Esophagus squamous epithelium (tissue), 5 donors: ENCODE measurements around the gene LRWD1. TPM values are rescaled to one million over a fixed set of nuclear protein-coding genes. Genes with fewer than 3 reads are reported as not detected.

ENCODE experiments used
- DNase-seq: peaks from one replicate; lab custom pipeline; 2025; lab: John Stamatoyannopoulos, UW
- H3K27ac ChIP-seq, 4 donors: fragments of 200-600 bp; sonication (generic); one replicate each; pipeline ENCODE4 v1.5.1; 2016 to 2019; ENCODE audit warnings: mild to moderate bottlenecking in 1 of 4
- H3K27me3 ChIP-seq, 4 donors: fragments of 200-600 bp; sonication (generic); 1 replicate in 3 of 4; 2 replicates in 1 of 4; pipeline versions ENCODE4 v1.5.1 to v1.6.0; 2017 to 2021; ENCODE audit warnings: antibody characterized with exemption in 1 of 4
- H3K36me3 ChIP-seq, 3 donors: fragments of 200-600 bp; sonication (generic); one replicate each; pipeline ENCODE4 v1.5.1; 2016 to 2019
- H3K4me1 ChIP-seq, 3 donors: fragments of 200-600 bp; sonication (generic); one replicate each; pipeline ENCODE4 v1.5.1; 2017 to 2019
- H3K4me3 ChIP-seq, 4 donors: fragments of 200-600 bp; sonication (generic); 1 replicate in 3 of 4; 2 replicates in 1 of 4; pipeline ENCODE4 v1.5.1; 2016 to 2019; ENCODE audit warnings: mild to moderate bottlenecking in 2 of 4, moderate library complexity in 1 of 4
- H3K9me3 ChIP-seq, 3 donors: fragments of 200-600 bp; sonication (generic); one replicate each; pipeline ENCODE4 v1.5.1; 2016 to 2019
- POLR2A ChIP-seq, 4 donors: fragments of 450-650 bp; IDR thresholded peaks; one replicate each; pipeline ENCODE4 v1.6.1; 2017; ENCODE audit warnings: antibody characterized with exemption in 4 of 4, mild to moderate bottlenecking in 4 of 4, moderate library complexity in 3 of 4
- WGBS, 2 donors: methylation state at CpG; one replicate each; pipeline ENCODE4 v1.1.5; 2018; 5-methylcytosine and 5-hydroxymethylcytosine counted together
- intact Hi-C: fragments of 100-400 bp; cut with DNase I; formaldehyde crosslinking; loops from one replicate; pipeline ENCODE4 v1.15.0; 2022
- total RNA-seq, 4 donors: library from RNA; depleted of rRNA; stranded (reverse); fragments of >200 nt; gene quantifications; one replicate each; pipeline ENCODE4 v1.1.0, GENCODE V29; 2016
- TF ChIP-seq, protein P1 (sequence below), 6 experiments: fragments of 450-650 bp in 4 of 6; fragments of 200-600 bp in 2 of 6; sonication (generic) in 2 of 6; IDR thresholded peaks; one replicate each; pipeline ENCODE4 v1.5.1; 2016 to 2019; ENCODE audit warnings: antibody characterized with exemption in 6 of 6, mild to moderate bottlenecking in 4 of 6, moderate library complexity in 4 of 6
- donor health status: DM: yes; HTN: yes; CAD: no.

LRWD1 gene
- total RNA-seq, 4 donors from 2014 or later, result 5.8 to 16.9 (median 11.2) TPM

GRCh38 chr7:102447311-102447710 lies 17.5 kb upstream of the LRWD1 start:
- DNase-seq, result no peak
- intact Hi-C loops, result no loop called here
- no peak for TF ChIP-seq POLR2A (IDR thresholded peaks at IDR 0.05)
- TF ChIP-seq, protein P1, sequence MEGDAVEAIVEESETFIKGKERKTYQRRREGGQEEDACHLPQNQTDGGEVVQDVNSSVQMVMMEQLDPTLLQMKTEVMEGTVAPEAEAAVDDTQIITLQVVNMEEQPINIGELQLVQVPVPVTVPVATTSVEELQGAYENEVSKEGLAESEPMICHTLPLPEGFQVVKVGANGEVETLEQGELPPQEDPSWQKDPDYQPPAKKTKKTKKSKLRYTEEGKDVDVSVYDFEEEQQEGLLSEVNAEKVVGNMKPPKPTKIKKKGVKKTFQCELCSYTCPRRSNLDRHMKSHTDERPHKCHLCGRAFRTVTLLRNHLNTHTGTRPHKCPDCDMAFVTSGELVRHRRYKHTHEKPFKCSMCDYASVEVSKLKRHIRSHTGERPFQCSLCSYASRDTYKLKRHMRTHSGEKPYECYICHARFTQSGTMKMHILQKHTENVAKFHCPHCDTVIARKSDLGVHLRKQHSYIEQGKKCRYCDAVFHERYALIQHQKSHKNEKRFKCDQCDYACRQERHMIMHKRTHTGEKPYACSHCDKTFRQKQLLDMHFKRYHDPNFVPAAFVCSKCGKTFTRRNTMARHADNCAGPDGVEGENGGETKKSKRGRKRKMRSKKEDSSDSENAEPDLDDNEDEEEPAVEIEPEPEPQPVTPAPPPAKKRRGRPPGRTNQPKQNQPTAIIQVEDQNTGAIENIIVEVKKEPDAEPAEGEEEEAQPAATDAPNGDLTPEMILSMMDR (IDR thresholded peaks at IDR 0.05), result no peak

DNA sequence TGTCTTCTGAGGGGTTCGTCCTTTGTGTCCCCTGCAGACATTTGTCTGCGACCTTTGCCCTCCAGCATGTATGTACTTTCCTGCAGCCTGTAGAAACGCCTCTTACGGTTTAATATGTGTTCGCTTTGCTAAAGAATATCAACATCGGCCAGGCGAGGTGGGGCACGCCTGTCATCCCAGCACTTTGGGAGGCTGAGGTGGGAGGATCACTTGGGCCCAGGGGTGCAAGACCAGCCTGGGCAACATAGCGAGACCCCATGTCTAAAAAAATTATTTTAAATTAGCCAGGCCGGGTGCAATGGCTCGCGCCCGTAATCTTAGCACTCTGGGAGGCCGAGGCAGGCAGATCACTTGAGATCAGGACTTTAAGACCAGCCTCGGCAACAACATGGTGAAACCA lies 15.6 kb upstream of the LRWD1 start:
- no peak for DNase-seq
- 94 to 95% methylated on average over 10 to 15 of the region's 15 CpGs for WGBS, 2 donors
- TF ChIP-seq, protein P1 (IDR thresholded peaks at IDR 0.05), result no peak
- TF ChIP-seq POLR2A (IDR thresholded peaks at IDR 0.05), result no peak
- peaks cover 0 to 27% (median 0%) of the 10 kb centered on the region in 3 donors for H3K36me3 ChIP-seq
- intact Hi-C loops, result no loop called here
- no peaks in the 10 kb centered on the region for H3K27me3 ChIP-seq
- peaks cover 0 to 7% (median 6%) of the 10 kb centered on the region in 3 donors for H3K4me1 ChIP-seq
- H3K27ac ChIP-seq, result no peak overlapping the region
- no peaks in the 10 kb centered on the region for H3K9me3 ChIP-seq
- H3K4me3 ChIP-seq, result no peak overlapping the region

More at GRCh38 chr7:102447311-102447710, 17.5 kb upstream of the LRWD1 start:
- peaks cover 0 to 7% (median 6%) of the 10 kb centered on the region in 3 donors for H3K4me1 ChIP-seq
- no peaks in the 10 kb centered on the region for H3K9me3 ChIP-seq
- H3K36me3 ChIP-seq, result peaks cover 0 to 29% (median 0%) of the 10 kb centered on the region in 3 donors
- no peak overlapping the region for H3K27ac ChIP-seq
- H3K4me3 ChIP-seq, result no peak overlapping the region
- H3K27me3 ChIP-seq, result no peaks in the 10 kb centered on the region
- WGBS, 2 donors, result 88 to 100% methylated on average over 2 to 11 of the region's 14 CpGs

DNA sequence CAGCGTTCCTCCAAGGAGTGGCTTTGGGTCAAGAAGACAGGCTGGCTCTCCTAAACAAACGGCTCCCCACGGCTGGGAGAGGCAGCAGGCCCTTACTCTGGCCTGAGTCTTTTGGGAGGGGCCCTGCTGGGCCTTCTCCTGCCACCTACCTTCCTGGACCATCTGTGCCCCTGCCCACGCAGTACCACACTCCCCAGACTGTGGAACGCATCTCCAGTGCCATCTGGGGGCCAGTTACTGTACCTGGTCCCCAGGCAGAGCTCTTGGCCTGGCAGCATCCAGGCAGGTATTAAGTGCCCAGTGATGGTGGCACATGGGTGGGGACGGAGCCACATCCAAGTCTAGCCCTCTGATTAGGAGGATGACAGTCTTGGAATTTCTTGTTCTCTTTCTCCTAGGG lies 14.5 kb upstream of the LRWD1 start:
- Histone ChIP-seq H3K4me3 (no peak overlapping the region), H3K9me3 (no peaks in the 10 kb centered on the region), H3K4me1 (peaks cover 0 to 7% (median 6%) of the 10 kb centered on the region in 3 donors), H3K27me3 (no peaks in the 10 kb centered on the region), H3K36me3 (peaks cover 0 to 26% (median 0%) of the 10 kb centered on the region in 3 donors), H3K27ac (no peak overlapping the region)
- intact Hi-C loops, result no loop called here
- no peak for DNase-seq
- 59 to 63% methylated on average over 4 to 6 of the region's 6 CpGs for WGBS, 2 donors
- TF ChIP-seq, protein P1 (IDR thresholded peaks at IDR 0.05), result no peak
- TF ChIP-seq POLR2A (IDR thresholded peaks at IDR 0.05), result no peak

- Histone ChIP-seq H3K36me3 (peaks cover 0 to 34% (median 6%) of the 10 kb centered on the region in 3 donors), H3K27ac (no peak overlapping the region), H3K4me1 (peaks cover 0 to 7% (median 6%) of the 10 kb centered on the region in 3 donors), H3K9me3 (no peaks in the 10 kb centered on the region), H3K27me3 (no peaks in the 10 kb centered on the region), H3K4me3 (no peak overlapping the region)
- TF ChIP-seq POLR2A (IDR thresholded peaks at IDR 0.05), result no peak
- TF ChIP-seq, protein P1 (IDR thresholded peaks at IDR 0.05), result no peak
- 42 to 49% methylated on average over 9 to 21 of the region's 23 CpGs for WGBS, 2 donors
- intact Hi-C loops, result no loop called here
- no peak for DNase-seq
These were observed 13.3 kb upstream of the LRWD1 start for GRCh38 chr7:102451371-102452054.

GRCh38 chr7:102452451-102452850 lies 12.3 kb upstream of the LRWD1 start:
- Histone ChIP-seq H3K27me3 (no peaks in the 10 kb centered on the region), H3K36me3 (peaks cover 4 to 34% (median 15%) of the 10 kb centered on the region in 3 donors), H3K9me3 (no peaks in the 10 kb centered on the region), H3K4me1 (peaks cover 0 to 7% (median 6%) of the 10 kb centered on the region in 3 donors), H3K27ac (no peak overlapping the region), H3K4me3 (no peak overlapping the region)
- no peak for TF ChIP-seq POLR2A (IDR thresholded peaks at IDR 0.05)
- TF ChIP-seq, protein P1 (IDR thresholded peaks at IDR 0.05), result no peak
- intact Hi-C loops, result no loop called here
- DNase-seq, result no peak
- 86 to 92% methylated on average over 6 of the region's 6 CpGs for WGBS, 2 donors
